Vagina (tissue), 2 donors: ENCODE data around the gene PRRT1.

Experiments
- POLR2A ChIP-seq, 2 donors: fragments of 450-650 bp; IDR thresholded peaks; one replicate each; pipeline ENCODE4 v1.6.1; 2017; ENCODE audit warnings: antibody characterized with exemption in 2 of 2, mild to moderate bottlenecking in 2 of 2, moderate library complexity in 2 of 2
- POLR2AphosphoS5 ChIP-seq, 2 donors: sonication (generic); formaldehyde crosslinking; IDR thresholded peaks; one replicate each; pipeline ENCODE4 v1.9.0; 2017; ENCODE audit warnings: antibody characterized with exemption in 2 of 2, mild to moderate bottlenecking in 2 of 2, low read depth in 1 of 2; ENCODE audit not compliant: insufficient read depth in 1 of 2
- TF ChIP-seq, protein P1 (sequence below), 3 experiments: fragments of 450-650 bp in 2 of 3; fragments of 200-600 bp in 1 of 3; sonication (generic) in 1 of 3; IDR thresholded peaks; one replicate each; pipeline ENCODE4 v1.5.1; 2017 to 2019; ENCODE audit warnings: antibody characterized with exemption in 3 of 3, mild to moderate bottlenecking in 2 of 3, moderate library complexity in 2 of 3

DNA sequence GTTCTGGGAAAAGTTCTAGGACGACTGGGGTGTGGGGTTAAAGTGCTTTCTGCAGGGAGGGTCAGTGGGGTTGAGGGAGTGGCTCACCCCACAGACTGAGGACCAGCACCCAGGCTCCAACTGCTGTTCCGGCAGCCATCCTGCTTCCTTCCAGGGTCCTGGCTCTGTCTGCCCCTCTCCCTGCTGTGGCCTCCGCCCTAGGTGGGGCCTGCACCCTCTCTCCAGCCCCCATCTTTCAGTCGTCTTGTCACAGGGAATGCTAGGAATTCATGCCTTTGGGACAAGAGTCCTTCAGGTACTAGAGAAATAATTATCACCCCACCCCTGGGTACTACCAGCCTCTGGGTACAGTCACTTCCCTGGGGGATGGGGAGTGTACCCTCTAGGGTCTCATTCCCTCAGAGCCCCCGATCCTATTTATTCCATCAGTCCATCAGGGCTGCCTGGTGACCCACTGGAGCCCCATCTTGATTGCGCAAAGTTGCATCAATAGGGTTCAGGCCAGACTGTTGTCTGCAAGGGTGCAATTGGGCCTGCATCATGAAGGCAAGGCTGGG lies 32.4 kb upstream of the PRRT1 start, which contains the start of gene AGER:
- TF ChIP-seq POLR2A (IDR thresholded peaks at IDR 0.05) (no peak), POLR2AphosphoS5 (IDR thresholded peaks at IDR 0.05; ENCODE audit: insufficient read depth in 1 of 2, low read depth in 1 of 2) (no peak)
- TF ChIP-seq, protein P1, sequence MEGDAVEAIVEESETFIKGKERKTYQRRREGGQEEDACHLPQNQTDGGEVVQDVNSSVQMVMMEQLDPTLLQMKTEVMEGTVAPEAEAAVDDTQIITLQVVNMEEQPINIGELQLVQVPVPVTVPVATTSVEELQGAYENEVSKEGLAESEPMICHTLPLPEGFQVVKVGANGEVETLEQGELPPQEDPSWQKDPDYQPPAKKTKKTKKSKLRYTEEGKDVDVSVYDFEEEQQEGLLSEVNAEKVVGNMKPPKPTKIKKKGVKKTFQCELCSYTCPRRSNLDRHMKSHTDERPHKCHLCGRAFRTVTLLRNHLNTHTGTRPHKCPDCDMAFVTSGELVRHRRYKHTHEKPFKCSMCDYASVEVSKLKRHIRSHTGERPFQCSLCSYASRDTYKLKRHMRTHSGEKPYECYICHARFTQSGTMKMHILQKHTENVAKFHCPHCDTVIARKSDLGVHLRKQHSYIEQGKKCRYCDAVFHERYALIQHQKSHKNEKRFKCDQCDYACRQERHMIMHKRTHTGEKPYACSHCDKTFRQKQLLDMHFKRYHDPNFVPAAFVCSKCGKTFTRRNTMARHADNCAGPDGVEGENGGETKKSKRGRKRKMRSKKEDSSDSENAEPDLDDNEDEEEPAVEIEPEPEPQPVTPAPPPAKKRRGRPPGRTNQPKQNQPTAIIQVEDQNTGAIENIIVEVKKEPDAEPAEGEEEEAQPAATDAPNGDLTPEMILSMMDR (IDR thresholded peaks at IDR 0.05), result no peak
